Motor neuron (in vitro differentiated cells): ENCODE results near the gene STK38L. TPM values are rescaled to one million over a fixed set of nuclear protein-coding genes. Genes with fewer than 3 reads are reported as not detected.

ENCODE experiments used
- ATAC-seq, 8 experiments: fragments of 200-7000 bp; cut with Tn5 transposase; replicated peaks in 6 of 8; 2 replicates each; pipeline ENCODE4 v1.8.0; 2021; ENCODE audit warnings: mild to moderate bottlenecking in 8 of 8, moderate library complexity in 8 of 8
- H3K27ac ChIP-seq, 2 donors: fragments of 250-450 bp; sonication (Bioruptor Pico); 2 replicates each; pipeline ENCODE4 v1.9.0; 2021; ENCODE audit warnings: antibody characterized with exemption in 2 of 2, mild to moderate bottlenecking in 2 of 2, moderate library complexity in 1 of 2
- H3K4me1 ChIP-seq, 2 donors: fragments of 250-450 bp; sonication (Bioruptor Pico); replicated peaks in 1 of 2; 2 replicates each; pipeline ENCODE4 v1.6.1; 2021; ENCODE audit warnings: antibody characterized with exemption in 2 of 2, mild to moderate bottlenecking in 2 of 2, moderate library complexity in 1 of 2
- H3K4me3 ChIP-seq, 5 donors: fragments of 250-450 bp; sonication (Bioruptor Pico); 2 replicates each; pipeline ENCODE4 v1.9.0; 2021; ENCODE audit warnings: antibody characterized with exemption in 5 of 5, mild to moderate bottlenecking in 5 of 5, moderate library complexity in 4 of 5
- WGBS, 10 experiments: fragments of 450-650 bp; shearing (Covaris generic); methylation state at CpG; one replicate each; pipeline ENCODE4 v1.0.0; 2022; 5-methylcytosine and 5-hydroxymethylcytosine counted together
- in situ Hi-C, 9 experiments: fragments of 400-800 bp; cut with MboI; loops; one replicate each; pipeline ENCODE4 v1.15.0; 2021; ENCODE audit warnings: low sequenced_read_pairs in 9 of 9, low pct_unique_long_range_greater_than_20kb in 2 of 9; ENCODE audit not compliant: unreplicated experiment in 9 of 9
- total RNA-seq, 8 experiments: library from RNA; unstranded; fragments of 300-600 nt; gene quantifications; 2 replicates each; pipeline versions ENCODE4 v1.2.3 to v1.2.4, GENCODE V29; 2022

The STK38L gene
- total RNA-seq, 8 experiments from 2014 or later = 11.6 to 60.0 (median 27.6) TPM

DNA sequence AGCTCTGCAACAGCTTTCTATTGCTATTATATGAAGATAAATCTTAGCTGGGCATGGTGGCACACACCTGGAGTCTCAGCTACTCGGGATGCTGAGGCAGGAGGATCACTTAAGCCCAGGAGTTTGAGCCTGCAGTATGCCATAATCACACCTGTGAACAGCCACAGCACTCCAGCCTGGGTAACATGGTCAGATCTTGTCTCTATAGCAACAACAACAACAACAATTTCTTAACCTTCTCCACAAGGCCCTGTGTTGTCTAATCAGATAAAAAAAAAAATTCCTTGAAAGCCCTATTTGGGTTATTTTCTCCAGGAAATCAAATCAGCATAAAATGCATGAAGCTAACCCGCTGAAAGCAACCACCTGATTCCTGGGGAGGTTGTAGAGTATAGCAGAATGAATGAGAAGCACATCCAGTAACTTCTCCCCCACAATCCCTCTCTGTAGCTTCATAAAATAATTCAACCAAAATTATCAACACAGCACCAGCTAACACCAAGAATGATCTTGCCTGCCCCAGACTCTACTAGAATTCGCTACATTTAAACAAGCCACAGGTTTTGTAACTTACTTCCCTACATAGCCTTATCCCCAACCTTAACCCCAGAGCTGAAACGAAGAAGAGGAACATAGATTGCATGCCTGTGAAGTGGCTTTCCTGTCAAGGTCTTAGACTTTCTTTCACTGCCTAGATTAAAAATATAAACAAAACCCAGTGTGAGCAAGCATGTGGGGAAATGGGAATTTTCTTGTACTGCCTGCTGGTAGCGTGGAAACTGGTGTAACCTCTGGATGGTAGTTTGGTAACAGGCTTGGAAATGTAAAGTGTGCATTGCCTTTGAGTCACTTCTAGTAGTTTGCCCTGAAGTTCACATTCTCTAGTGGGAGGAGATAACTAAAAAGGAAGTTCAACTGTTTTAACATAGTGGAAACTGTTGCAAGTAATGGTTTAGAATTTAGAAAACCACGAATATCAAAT is 6.0 kb upstream of the STK38L start:
- in situ Hi-C loops = no loop called here
- peak in 3 of 8 experiments; percentile 64 to 85 (median 81) for ATAC-seq
- WGBS, 10 experiments = 54 to 100% (median 75%) methylated on average over 1 to 6 of the region's 6 CpGs
- no peak overlapping the region for H3K27ac ChIP-seq
- no peak overlapping the region for H3K4me3 ChIP-seq
- H3K4me1 ChIP-seq = no peaks in the 10 kb centered on the region

DNA sequence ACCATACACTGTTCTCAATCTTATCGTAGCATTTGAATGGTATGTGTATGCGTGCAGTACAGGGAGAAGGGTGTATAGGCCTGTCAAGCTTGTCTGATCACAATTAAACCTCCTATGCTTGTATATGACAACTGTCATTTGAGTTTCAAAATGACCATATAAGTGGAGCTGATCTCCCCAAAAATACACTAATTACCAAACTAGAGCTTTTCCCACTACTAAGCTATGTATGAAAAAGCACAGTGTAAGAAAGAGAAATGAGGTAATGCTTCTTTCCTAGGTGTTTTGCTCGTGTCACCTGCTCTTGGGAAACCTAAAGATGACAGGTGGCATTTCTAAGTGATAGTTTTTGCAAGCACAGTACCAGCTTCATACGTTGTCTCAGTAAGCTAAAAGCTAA is 1.1 kb upstream of the STK38L start:
- whole genome bisulfite sequencing, 10 experiments = 80 to 100% (median 94%) methylated on average over 1 to 4 of the region's 4 CpGs
- in situ Hi-C loops = no loop called here
- ATAC-seq = no peak
- Histone ChIP-seq H3K4me1 (peaks cover 11 to 21% of the 10 kb centered on the region in 2 donors), H3K4me3 (no peak overlapping the region), H3K27ac (no peak overlapping the region)

DNA sequence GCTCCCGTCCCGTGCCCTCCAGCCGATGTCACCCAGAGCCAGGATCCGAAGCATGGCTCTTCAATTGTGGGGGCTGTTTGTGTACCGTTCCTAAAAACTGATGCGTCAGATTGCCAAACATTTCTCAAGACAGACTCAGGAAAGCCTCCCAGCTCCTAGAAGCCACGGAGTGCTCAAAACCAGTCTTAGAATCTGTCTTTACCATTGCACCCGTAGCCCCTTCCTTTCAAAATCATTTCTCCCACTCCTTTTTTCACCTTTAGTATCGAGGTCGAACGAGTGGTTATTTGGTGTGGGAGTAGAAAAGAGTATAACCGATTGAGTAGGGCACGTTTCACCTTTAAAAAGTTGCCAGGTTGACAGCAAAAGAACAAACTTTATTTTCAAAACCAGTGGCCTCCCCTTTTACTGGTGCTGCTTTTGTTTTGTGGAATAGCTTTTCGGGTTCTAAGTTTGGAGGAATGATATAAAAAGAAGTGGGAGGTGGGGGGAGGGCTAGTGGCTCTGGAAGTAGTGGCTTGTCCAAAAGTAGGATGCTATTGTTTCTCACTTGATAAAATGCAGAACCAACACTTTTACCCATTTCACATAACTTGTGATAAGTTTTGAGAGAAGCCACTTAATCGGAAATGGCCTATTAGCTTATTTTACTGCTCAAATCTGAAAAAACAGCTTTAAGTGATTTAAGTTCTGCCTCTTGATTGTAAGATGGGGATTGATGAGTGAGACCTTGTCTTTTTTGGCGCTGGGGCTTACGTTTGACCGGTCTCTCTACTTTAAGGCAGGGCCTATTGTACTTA is 803 bp downstream of the STK38L start:
- no peak for ATAC-seq
- 0 to 32% (median 6%) methylated on average over 2 to 18 of the region's 18 CpGs; no CpG with 5 or more reads in 1 of the 10 experiments for WGBS, 10 experiments
- in situ Hi-C loops = no loop called here
- Histone ChIP-seq H3K4me3 (peak overlapping the region; percentile 55 to 98 (median 71)), H3K27ac (peak overlapping the region in 1 of 2 donors; percentile 61), H3K4me1 (peaks cover 11 to 21% of the 10 kb centered on the region in 2 donors)

DNA sequence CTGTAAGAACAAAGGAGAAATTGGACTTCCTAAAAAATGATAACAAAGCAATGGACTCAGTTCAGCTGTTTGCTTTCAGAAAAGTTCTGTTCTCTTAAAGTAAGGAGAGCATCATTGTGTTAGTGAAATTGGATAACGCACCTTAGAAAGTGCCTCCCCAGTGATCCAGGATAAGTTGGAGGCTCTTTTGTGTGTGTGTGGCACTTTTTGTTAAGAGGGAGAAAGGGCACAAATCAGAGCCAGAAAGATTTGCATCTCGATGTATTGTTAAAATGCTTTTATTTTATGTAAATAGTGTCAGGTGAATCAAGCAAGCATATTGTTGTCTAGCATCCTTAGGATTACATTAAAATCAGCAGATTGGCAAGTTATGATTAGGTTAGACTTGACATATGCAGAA is 2.1 kb downstream of the STK38L start:
- no peak for ATAC-seq
- Histone ChIP-seq H3K4me1 (peaks cover 11 to 21% of the 10 kb centered on the region in 2 donors), H3K27ac (no peak overlapping the region), H3K4me3 (peak overlapping the region in 1 of 5 donors; percentile 76)
- WGBS, 10 experiments = 60 to 100% (median 69%) methylated on average over 1 to 2 of the region's 2 CpGs; no CpG with 5 or more reads in 2 of the 10 experiments
- in situ Hi-C loops = no loop called here

DNA sequence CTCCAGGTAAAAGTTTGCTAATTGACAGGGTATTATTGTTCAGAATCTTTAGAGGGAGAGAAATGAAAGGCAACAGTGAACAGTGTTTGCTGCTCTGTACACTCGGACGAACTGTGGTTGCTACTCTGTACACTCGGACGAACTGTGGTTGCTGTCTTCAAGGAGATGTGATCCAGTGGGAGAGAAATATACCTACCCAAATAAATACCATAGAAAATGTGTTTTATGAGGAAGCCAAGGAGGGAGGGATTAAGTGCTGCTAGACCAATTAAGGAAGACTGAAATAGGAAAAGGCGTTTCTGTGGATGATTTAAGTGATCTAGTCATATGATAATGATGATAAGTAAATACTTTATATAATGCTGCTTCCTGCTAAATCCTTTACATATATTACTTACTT is 2.7 kb downstream of the STK38L start:
- H3K4me1 ChIP-seq = peaks cover 11 to 21% of the 10 kb centered on the region in 2 donors
- in situ Hi-C loops = no loop called here
- WGBS, 10 experiments = 58 to 100% (median 83%) methylated on average over 1 to 5 of the region's 5 CpGs; no CpG with 5 or more reads in 1 of the 10 experiments
- no peak overlapping the region for H3K27ac ChIP-seq
- no peak for ATAC-seq
- H3K4me3 ChIP-seq = peak overlapping the region in 1 of 5 donors; percentile 76

DNA sequence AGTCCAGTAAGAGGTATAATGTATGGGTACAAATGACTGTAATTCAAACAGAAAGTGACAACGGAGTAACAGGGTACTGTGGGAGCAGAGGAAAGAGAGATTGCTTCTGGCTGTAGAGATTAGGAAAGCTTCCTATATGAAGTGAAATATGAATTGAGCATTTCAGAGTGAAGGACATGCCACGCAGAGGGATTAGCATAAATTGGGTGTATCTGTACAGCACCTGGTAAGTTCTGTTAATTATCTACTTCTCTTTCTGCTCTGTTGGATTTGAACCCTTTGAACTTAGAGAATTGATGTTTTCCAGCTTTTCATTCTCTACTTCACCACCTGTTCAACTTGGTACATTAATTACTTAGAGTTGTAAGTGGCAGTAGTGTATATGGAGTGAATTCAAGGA is 8.8 kb downstream of the STK38L start:
- 60 to 100% (median 100%) methylated on average over 1 to 2 of the region's 2 CpGs; no CpG with 5 or more reads in 2 of the 10 experiments for WGBS, 10 experiments
- in situ Hi-C loops = no loop called here
- H3K27ac ChIP-seq = no peak overlapping the region
- no peak for ATAC-seq
- no peak overlapping the region for H3K4me3 ChIP-seq
- H3K4me1 ChIP-seq = no peaks in the 10 kb centered on the region

DNA sequence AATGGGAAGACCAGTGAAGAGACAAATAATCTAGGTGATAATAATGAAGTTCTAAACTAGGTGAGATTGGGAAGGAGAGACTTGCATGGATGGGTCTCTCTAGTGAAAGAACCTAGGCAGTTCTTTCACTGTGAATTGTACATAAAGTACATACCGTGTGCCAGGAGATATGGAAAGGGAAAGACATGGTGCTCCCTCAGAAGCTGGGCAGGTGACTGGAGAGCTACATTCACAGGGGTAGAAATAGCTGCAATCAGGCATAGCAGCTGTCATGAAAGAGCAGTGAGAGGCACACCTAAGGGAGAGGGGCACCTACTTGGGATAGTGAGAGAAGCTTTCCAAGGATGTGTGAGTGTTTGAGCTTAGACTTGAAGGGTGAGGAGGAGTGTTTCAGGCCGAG is 9.3 kb downstream of the STK38L start:
- WGBS, 10 experiments = 60 to 100% (median 100%) methylated on average over 1 to 2 of the region's 2 CpGs; no CpG with 5 or more reads in 1 of the 10 experiments
- Histone ChIP-seq H3K4me3 (no peak overlapping the region), H3K27ac (no peak overlapping the region), H3K4me1 (no peaks in the 10 kb centered on the region)
- in situ Hi-C loops = no loop called here
- no peak for ATAC-seq

DNA sequence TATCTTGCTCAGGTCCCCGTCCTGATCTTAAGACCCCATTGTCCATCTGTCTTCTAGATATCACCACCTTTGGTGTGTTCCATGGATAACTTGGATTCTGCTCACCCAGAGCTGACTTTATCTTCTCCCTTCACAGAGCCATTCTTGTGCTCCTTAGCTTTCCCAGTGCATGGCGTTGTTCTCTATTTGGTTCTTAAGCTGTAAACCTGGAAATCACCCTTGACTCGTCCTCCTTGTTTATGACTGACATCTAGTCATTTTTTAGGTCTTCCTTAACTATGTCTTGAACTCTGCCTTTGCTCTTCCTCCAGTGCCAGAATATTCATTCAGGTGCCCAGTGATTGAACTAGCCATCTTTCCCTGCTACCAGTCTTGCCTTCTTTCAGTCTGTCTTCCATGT is 11.7 kb downstream of the STK38L start:
- ATAC-seq = no peak
- no peak overlapping the region for H3K4me3 ChIP-seq
- 50 to 100% (median 91%) methylated on average over 2 to 3 of the region's 3 CpGs; no CpG with 5 or more reads in 2 of the 10 experiments for WGBS, 10 experiments
- peaks cover 0 to 6% of the 10 kb centered on the region in 2 donors for H3K4me1 ChIP-seq
- in situ Hi-C loops = no loop called here
- H3K27ac ChIP-seq = no peak overlapping the region

DNA sequence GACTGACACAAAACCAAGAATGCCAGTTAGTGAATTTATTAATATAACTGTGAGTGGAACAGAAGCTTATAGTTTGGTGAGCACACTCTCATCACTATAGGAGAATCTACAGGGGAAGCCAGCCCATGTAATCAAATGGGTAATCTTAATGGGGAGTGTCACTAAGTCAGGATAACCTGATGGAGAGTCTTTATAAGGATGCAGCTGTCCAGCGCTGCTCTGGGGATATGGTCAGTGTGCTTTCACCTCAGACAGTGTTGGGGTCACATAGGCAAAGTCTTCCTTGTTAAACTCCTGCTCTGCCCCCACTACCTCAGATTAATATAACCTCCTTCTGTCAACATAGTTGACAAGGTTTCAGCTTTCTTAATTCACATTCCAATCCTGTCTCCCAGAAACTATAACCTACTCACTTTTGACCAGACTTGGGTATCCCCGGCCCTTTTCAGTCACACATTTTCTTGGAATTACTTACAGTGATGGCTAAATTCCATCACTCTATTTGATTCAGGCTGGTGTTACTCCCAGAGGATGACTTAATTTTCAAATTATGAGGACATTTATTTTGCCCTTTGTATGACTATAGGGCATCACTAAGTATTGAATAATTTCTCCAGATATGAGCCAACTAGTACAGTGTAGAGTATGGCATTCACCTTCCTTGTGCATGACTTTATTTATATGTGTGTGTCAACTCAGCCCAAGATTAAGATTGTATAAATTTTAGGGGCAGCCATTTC is 13.2 kb downstream of the STK38L start:
- H3K4me1 ChIP-seq = peaks cover 0 to 6% of the 10 kb centered on the region in 2 donors
- H3K4me3 ChIP-seq = no peak overlapping the region
- ATAC-seq = peak in 1 of 8 experiments; percentile 25
- 13 to 100% (median 90%) methylated on average over 1 to 2 of the region's 2 CpGs; no CpG with 5 or more reads in 2 of the 10 experiments for WGBS, 10 experiments
- in situ Hi-C loops = no loop called here
- H3K27ac ChIP-seq = no peak overlapping the region

DNA sequence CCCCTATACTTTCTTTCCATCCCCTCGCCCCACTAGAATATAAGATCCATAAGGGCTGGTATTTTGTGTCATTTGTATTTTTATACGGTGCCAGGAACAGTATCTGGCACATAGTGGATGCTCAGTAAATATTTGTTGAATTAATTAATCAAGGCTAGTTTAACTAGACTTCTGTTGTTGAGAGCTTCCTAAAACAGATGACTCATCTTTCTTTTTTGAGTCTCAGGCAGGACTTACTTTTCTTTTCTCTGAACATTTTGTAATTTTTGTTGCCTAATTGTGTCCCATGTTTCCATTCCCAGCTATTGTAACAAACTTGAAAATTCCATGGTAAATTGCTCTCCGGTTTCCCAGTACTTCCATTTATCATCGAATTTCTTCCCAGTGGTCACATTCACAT is 16.7 kb downstream of the STK38L start:
- peak in 1 of 8 experiments; percentile 31 for ATAC-seq
- no peak overlapping the region for H3K4me3 ChIP-seq
- peaks cover 0 to 6% of the 10 kb centered on the region in 2 donors for H3K4me1 ChIP-seq
- no peak overlapping the region for H3K27ac ChIP-seq
- in situ Hi-C loops = no loop called here
- WGBS, 10 experiments = 51 to 100% (median 76%) methylated on average over 3 to 4 of the region's 4 CpGs

DNA sequence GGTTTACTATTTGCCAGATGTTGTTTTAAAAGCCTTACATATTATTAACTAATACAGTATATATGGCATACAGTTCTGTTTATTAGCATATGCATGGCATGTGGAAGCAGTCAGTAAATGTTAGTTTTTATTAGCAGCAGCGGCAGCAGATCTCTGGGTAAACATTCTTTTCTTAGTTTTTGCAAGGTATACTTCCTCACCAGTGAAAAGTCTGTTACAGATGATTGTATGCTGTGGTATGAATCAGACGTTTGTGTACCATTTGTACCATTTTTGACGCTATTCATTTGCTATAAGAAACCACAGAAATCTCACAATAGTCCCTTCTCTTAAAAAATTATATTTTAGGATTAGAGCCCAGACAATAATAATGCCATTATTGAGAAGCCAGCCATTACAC is 17.8 kb downstream of the STK38L start:
- Histone ChIP-seq H3K4me1 (peaks cover 0 to 6% of the 10 kb centered on the region in 2 donors), H3K27ac (no peak overlapping the region), H3K4me3 (no peak overlapping the region)
- no peak for ATAC-seq
- in situ Hi-C loops = no loop called here
- 24 to 94% (median 84%) methylated on average over 2 to 3 of the region's 3 CpGs; no CpG with 5 or more reads in 4 of the 10 experiments for WGBS, 10 experiments

DNA sequence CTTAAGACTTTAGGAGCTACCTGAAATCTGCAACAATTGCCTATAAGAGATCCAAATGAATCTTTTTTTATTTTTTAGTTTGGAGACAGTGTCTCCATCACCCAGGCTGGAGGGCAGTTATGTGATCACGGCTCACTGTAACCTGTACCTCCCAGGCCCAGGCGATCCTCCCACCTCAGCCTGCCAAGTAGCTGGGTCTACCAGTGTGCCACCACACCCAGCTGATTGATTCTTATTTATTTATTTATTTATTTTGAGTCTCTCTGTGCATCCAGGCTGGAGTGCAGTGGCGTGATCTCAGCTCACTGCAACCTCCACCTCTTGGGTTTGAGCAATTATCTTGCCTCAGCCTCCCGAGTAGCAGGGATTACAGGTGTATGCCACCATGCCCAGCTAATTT is 26.1 kb downstream of the STK38L start:
- WGBS, 10 experiments = 86 to 100% (median 100%) methylated on average over 1 to 2 of the region's 4 CpGs; no CpG with 5 or more reads in 4 of the 10 experiments
- H3K4me1 ChIP-seq = peaks cover 0 to 4% of the 10 kb centered on the region in 2 donors
- in situ Hi-C loops = no loop called here
- H3K27ac ChIP-seq = no peak overlapping the region
- H3K4me3 ChIP-seq = no peak overlapping the region
- no peak for ATAC-seq
